GM19193 (cell line): ENCODE results near the gene IFI27.
A peak's percentile ranks its signal among the peaks of the same experiment; 100 is the strongest.

Experiments used
- POLR2A ChIP-seq: IDR thresholded peaks from 4 replicates; pipeline ENCODE4 v1.6.1; 2011; ENCODE audit not compliant: insufficient read depth, insufficient read length; ENCODE audit errors: extremely low read depth

Gene IFI27

GRCh38 chr14:94127330-94127729 lies 16.8 kb downstream of the IFI27 start:
- TF ChIP-seq POLR2A, result no peak

- no peak for TF ChIP-seq POLR2A
Observed at GRCh38 chr14:94128216-94128839, 17.8 kb downstream of the IFI27 start.

GRCh38 chr14:94129111-94129757 lies 18.7 kb downstream of the IFI27 start, which contains the start of gene IFI27L2:
TSS of gene IFI27L2 (minus strand) at chr14:94129604. CDS start at chr14:94129564, 40 bp downstream.
- peak; percentile 68 for TF ChIP-seq POLR2A

- no peak for TF ChIP-seq POLR2A
Observed at GRCh38 chr14:94129758-94130414, 19.4 kb downstream of the IFI27 start.

GRCh38 chr14:94132285-94132887 lies 21.9 kb downstream of the IFI27 start:
- TF ChIP-seq POLR2A, result no peak

GRCh38 chr14:94135476-94135875 lies 24.9 kb downstream of the IFI27 start:
- no peak for TF ChIP-seq POLR2A

- TF ChIP-seq POLR2A, result no peak
Observed at GRCh38 chr14:94136575-94137331, 26.2 kb downstream of the IFI27 start.

- TF ChIP-seq POLR2A, result no peak
Observed at GRCh38 chr14:94138251-94138650, 27.7 kb downstream of the IFI27 start.

- TF ChIP-seq POLR2A, result no peak
Observed at GRCh38 chr14:94139006-94139405, 28.5 kb downstream of the IFI27 start.

GRCh38 chr14:94139421-94139820 lies 28.9 kb downstream of the IFI27 start:
- TF ChIP-seq POLR2A, result no peak

- TF ChIP-seq POLR2A, result no peak
Observed at GRCh38 chr14:94142247-94142646, 31.7 kb downstream of the IFI27 start.

GRCh38 chr14:94142836-94143235 lies 32.3 kb downstream of the IFI27 start:
- no peak for TF ChIP-seq POLR2A

GRCh38 chr14:94143239-94143638 lies 32.7 kb downstream of the IFI27 start:
- TF ChIP-seq POLR2A, result no peak

GRCh38 chr14:94143711-94144110 lies 33.2 kb downstream of the IFI27 start:
- TF ChIP-seq POLR2A, result no peak

GRCh38 chr14:94144765-94145164 lies 34.2 kb downstream of the IFI27 start:
- no peak for TF ChIP-seq POLR2A
